Measurements from ENCODE around the gene ZNF655. TPM values are rescaled to one million over a fixed set of nuclear protein-coding genes. Genes with fewer than 3 reads are reported as not detected.
A peak's percentile ranks its signal among the peaks of the same experiment; 100 is the strongest.

Gene ZNF655
- total RNA-seq, 4 donors from 2014 or later = 115 to 191 (median 116) TPM

GRCh38 chr7:99559175-99559915, 903 bp downstream of the ZNF655 start:
- H3K4me1 ChIP-seq = peaks cover 0 to 60% (median 18%) of the 10 kb centered on the region in 3 donors
- WGBS, 2 donors (ENCODE audit: low coverage in 1 of 2) = 21 to 36% methylated on average over 19 to 22 of the region's 31 CpGs
- H3K9me3 ChIP-seq = no peaks in the 10 kb centered on the region
- ATAC-seq = no peak
- peak overlapping the region; percentile 81 to 83 for H3K4me3 ChIP-seq
- TF ChIP-seq POLR2A (IDR thresholded peaks at IDR 0.05) (no peak), EP300 (IDR thresholded peaks at IDR 0.05) (no peak), POLR2AphosphoS5 (IDR thresholded peaks at IDR 0.05) (no peak), CTCF (IDR thresholded peaks at IDR 0.05) (no peak)
- no peaks in the 10 kb centered on the region for H3K27me3 ChIP-seq
- peak overlapping the region; percentile 88 to 99 (median 96) for H3K27ac ChIP-seq
- peaks cover 0 to 64% of the 10 kb centered on the region in 2 donors for H3K36me3 ChIP-seq

- Histone ChIP-seq H3K4me3 (no peak overlapping the region), H3K9me3 (no peaks in the 10 kb centered on the region), H3K27ac (peak overlapping the region in 3 of 4 donors; percentile 45 to 96 (median 69)), H3K27me3 (no peaks in the 10 kb centered on the region), H3K4me1 (peaks cover 0 to 57% (median 18%) of the 10 kb centered on the region in 3 donors), H3K36me3 (peaks cover 0 to 67% of the 10 kb centered on the region in 2 donors)
- ATAC-seq = no peak
- WGBS, 2 donors (ENCODE audit: low coverage in 1 of 2) = 92 to 96% methylated on average over 4 to 7 of the region's 7 CpGs
- no peak for TF ChIP-seq EP300 (IDR thresholded peaks at IDR 0.05)
- no peak for TF ChIP-seq CTCF (IDR thresholded peaks at IDR 0.05)
- no peak for TF ChIP-seq POLR2AphosphoS5 (IDR thresholded peaks at IDR 0.05)
- TF ChIP-seq POLR2A (IDR thresholded peaks at IDR 0.05) = no peak
Measured at GRCh38 chr7:99560834-99561736, 2.6 kb downstream of the ZNF655 start.

- peaks cover 0 to 67% of the 10 kb centered on the region in 2 donors for H3K36me3 ChIP-seq
- TF ChIP-seq CTCF (IDR thresholded peaks at IDR 0.05) = no peak
- TF ChIP-seq POLR2A (IDR thresholded peaks at IDR 0.05) = no peak
- no peak for TF ChIP-seq POLR2AphosphoS5 (IDR thresholded peaks at IDR 0.05)
- TF ChIP-seq EP300 (IDR thresholded peaks at IDR 0.05) = no peak
Measured at GRCh38 chr7:99561737-99562051, 3.3 kb downstream of the ZNF655 start.

GRCh38 chr7:99562114-99562784, 3.8 kb downstream of the ZNF655 start:
- TF ChIP-seq EP300 (IDR thresholded peaks at IDR 0.05) (no peak), POLR2AphosphoS5 (IDR thresholded peaks at IDR 0.05) (no peak), POLR2A (IDR thresholded peaks at IDR 0.05) (no peak), CTCF (IDR thresholded peaks at IDR 0.05) (no peak)
- Histone ChIP-seq H3K27ac (peak overlapping the region in 2 of 4 donors; percentile 50 to 69), H3K36me3 (peaks cover 0 to 68% of the 10 kb centered on the region in 2 donors), H3K27me3 (no peaks in the 10 kb centered on the region), H3K9me3 (no peaks in the 10 kb centered on the region), H3K4me3 (no peak overlapping the region), H3K4me1 (peaks cover 0 to 47% (median 13%) of the 10 kb centered on the region in 3 donors)
- 71 to 77% methylated on average over 6 to 9 of the region's 9 CpGs for WGBS, 2 donors (ENCODE audit: low coverage in 1 of 2)
- ATAC-seq = no peak

More at GRCh38 chr7:99561737-99562051, 3.3 kb downstream of the ZNF655 start:
- ATAC-seq = no peak
- H3K27me3 ChIP-seq = no peaks in the 10 kb centered on the region
- H3K4me1 ChIP-seq = peaks cover 0 to 53% (median 18%) of the 10 kb centered on the region in 3 donors
- H3K27ac ChIP-seq = peak overlapping the region in 2 of 4 donors; percentile 39 to 69
- 83% methylated on average over 2 of the region's 2 CpGs; no CpG with 5 or more reads in 1 of the 2 donors for WGBS, 2 donors (ENCODE audit: low coverage in 1 of 2)
- no peaks in the 10 kb centered on the region for H3K9me3 ChIP-seq
- no peak overlapping the region for H3K4me3 ChIP-seq
